ENCODE results near the gene PSEN2.
"Not testable (repeated sequence)": the region's sequence is repeated elsewhere in the genome, so short reads cannot be mapped to it uniquely, and the experiment has no call there.

PSEN2 gene

DNA sequence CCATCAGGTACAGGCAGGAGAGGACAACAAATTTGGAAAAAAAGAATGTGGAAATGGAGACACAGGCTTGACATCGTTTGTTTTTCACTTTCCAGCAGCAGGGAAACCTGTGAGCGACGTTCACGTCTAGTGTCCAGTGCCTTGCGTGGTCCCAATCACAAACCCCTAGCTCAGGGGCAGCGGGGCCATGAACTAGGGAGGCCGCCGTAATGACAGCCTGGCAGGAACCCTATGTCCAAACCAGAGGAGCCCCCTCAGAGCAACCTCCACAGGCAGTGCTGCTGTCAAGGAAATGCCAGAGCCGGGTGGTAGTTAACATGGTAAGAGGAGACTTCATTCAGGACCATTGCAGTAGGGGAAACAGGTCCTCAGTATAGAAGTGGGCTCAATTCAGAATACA, 37.8 kb upstream of the PSEN2 start:
- Histone ChIP-seq H3K4me1 (ENCODE audit: insufficient read depth, low read length) (no peaks in the 10 kb centered on the region; the same call in 1 of the 2 replicates), H3K27ac (ENCODE audit: low read length) (no peak overlapping the region), H3K27me3 (ENCODE audit: insufficient read depth, low read length) (no peaks in the 10 kb centered on the region), H3K9ac (ENCODE audit: low read depth, low read length) (no peak overlapping the region), H3K36me3 (ENCODE audit: insufficient read depth, low read depth, low read length) (no peaks in the 10 kb centered on the region), H3K4me3 (ENCODE audit: low read length) (no peak overlapping the region), H3K9me3 (ENCODE audit: insufficient read depth, low read depth, low read length) (no peaks in the 10 kb centered on the region)

DNA sequence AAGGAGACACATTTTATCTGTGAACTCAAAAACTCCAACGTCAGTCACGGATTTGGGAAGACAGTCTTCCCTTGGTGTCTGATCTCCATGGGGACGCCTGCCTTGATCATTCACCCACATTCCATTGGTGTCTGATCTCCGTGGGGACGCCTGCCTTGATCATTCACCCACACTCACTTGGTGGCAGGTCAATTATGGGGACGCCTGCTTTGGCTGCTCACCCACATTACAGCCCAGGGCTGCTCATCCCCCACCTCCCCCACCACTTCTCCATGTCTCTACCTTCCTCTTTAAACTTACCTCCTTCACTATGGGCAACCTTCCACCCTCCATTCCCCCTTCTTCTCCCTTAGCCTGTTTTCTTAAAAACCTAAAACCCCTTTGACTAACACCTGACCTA, 36.2 kb upstream of the PSEN2 start:
- not testable (repeated sequence) for H3K36me3 ChIP-seq (ENCODE audit: insufficient read depth, low read depth, low read length); H3K27me3 ChIP-seq (ENCODE audit: insufficient read depth, low read length); H3K27ac ChIP-seq (ENCODE audit: low read length); H3K9me3 ChIP-seq (ENCODE audit: insufficient read depth, low read depth, low read length); H3K4me3 ChIP-seq (ENCODE audit: low read length); H3K4me1 ChIP-seq (ENCODE audit: insufficient read depth, low read length); H3K9ac ChIP-seq (ENCODE audit: low read depth, low read length)

DNA sequence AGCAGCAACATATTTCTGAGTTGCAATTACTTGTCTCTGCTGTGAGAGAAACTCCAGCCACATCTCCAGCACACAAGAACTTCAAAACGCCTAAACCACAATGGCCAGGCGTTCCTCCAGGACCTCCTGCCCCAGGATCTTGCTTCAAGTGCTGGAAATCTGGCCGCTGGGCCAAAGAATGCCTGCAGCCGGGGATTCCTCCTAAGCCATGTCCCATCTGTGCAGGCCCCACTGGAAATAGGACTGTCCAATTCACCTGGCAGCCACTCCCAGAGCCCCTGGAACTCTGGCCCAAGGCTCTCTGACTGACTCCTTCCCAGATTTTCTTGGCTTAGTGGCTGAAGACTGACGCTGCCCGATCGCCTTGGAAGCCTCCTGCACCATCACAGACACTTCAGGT, 35.0 kb upstream of the PSEN2 start:
- H3K27me3 ChIP-seq (ENCODE audit: insufficient read depth, low read length); H3K9me3 ChIP-seq (ENCODE audit: insufficient read depth, low read depth, low read length); H3K36me3 ChIP-seq (ENCODE audit: insufficient read depth, low read depth, low read length); H3K27ac ChIP-seq (ENCODE audit: low read length); H3K4me1 ChIP-seq (ENCODE audit: insufficient read depth, low read length); H3K4me3 ChIP-seq (ENCODE audit: low read length); H3K9ac ChIP-seq (ENCODE audit: low read depth, low read length): not testable (repeated sequence)

DNA sequence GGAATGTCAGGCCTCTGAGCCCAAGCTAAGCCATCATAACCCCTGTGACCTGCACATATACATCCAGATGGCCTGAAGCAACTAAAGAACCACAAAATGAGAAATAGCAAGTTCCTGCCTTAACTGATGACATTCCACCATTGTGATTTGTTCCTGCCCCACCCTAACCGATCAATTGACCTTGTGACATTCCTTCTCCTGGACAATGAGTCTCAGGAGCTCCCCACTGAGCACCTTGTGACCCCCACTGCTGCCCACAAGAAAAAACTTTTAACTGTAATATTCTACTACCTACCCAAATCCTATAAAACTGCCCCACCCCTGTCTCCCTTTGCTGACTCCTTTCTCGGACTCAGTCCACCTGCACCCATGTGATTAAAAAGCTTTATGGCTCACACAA, 32.5 kb upstream of the PSEN2 start:
- H3K9me3 ChIP-seq (ENCODE audit: insufficient read depth, low read depth, low read length); H3K9ac ChIP-seq (ENCODE audit: low read depth, low read length); H3K4me3 ChIP-seq (ENCODE audit: low read length); H3K27me3 ChIP-seq (ENCODE audit: insufficient read depth, low read length); H3K4me1 ChIP-seq (ENCODE audit: insufficient read depth, low read length); H3K36me3 ChIP-seq (ENCODE audit: insufficient read depth, low read depth, low read length); H3K27ac ChIP-seq (ENCODE audit: low read length): not testable (repeated sequence)

DNA sequence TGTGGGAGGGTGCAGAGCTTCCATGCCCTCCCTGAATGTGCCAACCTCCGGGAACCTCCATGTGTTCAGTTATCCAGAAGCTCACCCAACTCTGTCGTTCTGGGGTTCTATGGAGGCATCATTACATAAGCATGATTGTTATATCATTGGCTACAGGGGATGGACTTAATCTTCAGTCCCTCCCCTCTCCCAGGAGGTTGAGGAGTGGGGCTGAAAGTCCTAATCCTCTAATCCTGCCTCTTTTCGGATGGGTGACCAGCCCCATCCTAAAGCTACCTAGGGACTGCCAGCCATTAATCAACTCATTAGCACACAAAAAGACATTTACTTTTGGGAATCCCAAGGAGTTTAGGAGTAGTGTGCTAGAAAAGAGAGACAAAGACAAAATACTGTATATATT, 32.0 kb upstream of the PSEN2 start:
- Histone ChIP-seq H3K27me3 (ENCODE audit: insufficient read depth, low read length) (no peaks in the 10 kb centered on the region), H3K4me3 (ENCODE audit: low read length) (no peak overlapping the region), H3K27ac (ENCODE audit: low read length) (no peak overlapping the region), H3K9me3 (ENCODE audit: insufficient read depth, low read depth, low read length) (no peaks in the 10 kb centered on the region), H3K9ac (ENCODE audit: low read depth, low read length) (no peak overlapping the region), H3K4me1 (ENCODE audit: insufficient read depth, low read length) (0 out of 2 replicates have a peak, but pooled peaks cover 3% of the 10 kb centered on the region), H3K36me3 (ENCODE audit: insufficient read depth, low read depth, low read length) (no peaks in the 10 kb centered on the region)

DNA sequence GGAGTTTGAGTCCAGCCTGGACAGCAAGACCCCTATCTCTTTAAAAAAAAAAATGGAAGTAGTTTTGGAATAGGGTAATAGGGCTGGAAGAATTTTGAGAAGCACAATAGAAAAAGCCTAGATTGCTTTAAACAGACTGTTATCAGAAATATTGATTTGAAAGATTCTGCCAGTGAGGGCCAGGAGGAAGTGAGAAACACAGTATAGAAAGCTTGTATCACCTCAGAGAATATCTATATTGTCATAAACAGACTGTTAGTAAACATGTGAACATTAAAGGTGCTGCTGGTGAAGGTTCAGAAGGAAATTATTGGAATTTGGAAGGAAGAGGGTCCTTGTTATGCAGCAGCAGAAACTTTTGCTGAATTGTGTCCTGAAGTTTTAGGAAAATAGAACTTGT, 24.8 kb upstream of the PSEN2 start:
- no peak overlapping the region for H3K9ac ChIP-seq (ENCODE audit: low read depth, low read length)
- no peak overlapping the region for H3K4me3 ChIP-seq (ENCODE audit: low read length)
- no peak overlapping the region for H3K27ac ChIP-seq (ENCODE audit: low read length)
- H3K4me1 ChIP-seq (ENCODE audit: insufficient read depth, low read length) = peaks cover 8% of the 10 kb centered on the region
- no peaks in the 10 kb centered on the region for H3K27me3 ChIP-seq (ENCODE audit: insufficient read depth, low read length)
- no peaks in the 10 kb centered on the region for H3K36me3 ChIP-seq (ENCODE audit: insufficient read depth, low read depth, low read length)
- no peaks in the 10 kb centered on the region for H3K9me3 ChIP-seq (ENCODE audit: insufficient read depth, low read depth, low read length)

DNA sequence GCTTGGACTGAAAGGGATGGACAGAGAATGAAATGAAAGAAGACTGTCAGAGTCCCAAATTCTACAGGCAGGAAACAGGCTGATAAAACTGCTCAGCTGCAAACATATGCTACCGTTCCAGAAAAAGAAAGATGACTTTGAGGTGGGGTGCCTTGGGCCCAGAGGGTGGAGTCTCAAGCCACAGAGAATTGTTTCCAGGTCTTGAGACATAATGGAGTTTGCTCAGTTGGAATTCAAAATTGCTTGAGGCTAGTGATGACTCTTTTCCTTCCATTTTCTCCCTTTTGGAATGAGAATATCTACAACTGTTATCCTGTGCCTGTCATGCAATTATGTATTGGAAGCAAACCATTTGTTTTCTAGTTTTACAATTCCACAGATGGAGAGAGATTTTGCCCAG, 23.6 kb upstream of the PSEN2 start:
- H3K9ac ChIP-seq (ENCODE audit: low read depth, low read length) = no peak overlapping the region
- no peaks in the 10 kb centered on the region for H3K27me3 ChIP-seq (ENCODE audit: insufficient read depth, low read length)
- H3K36me3 ChIP-seq (ENCODE audit: insufficient read depth, low read depth, low read length) = no peaks in the 10 kb centered on the region
- no peaks in the 10 kb centered on the region for H3K9me3 ChIP-seq (ENCODE audit: insufficient read depth, low read depth, low read length)
- H3K4me3 ChIP-seq (ENCODE audit: low read length) = no peak overlapping the region
- H3K4me1 ChIP-seq (ENCODE audit: insufficient read depth, low read length) = peaks cover 11% of the 10 kb centered on the region
- H3K27ac ChIP-seq (ENCODE audit: low read length) = no peak overlapping the region

DNA sequence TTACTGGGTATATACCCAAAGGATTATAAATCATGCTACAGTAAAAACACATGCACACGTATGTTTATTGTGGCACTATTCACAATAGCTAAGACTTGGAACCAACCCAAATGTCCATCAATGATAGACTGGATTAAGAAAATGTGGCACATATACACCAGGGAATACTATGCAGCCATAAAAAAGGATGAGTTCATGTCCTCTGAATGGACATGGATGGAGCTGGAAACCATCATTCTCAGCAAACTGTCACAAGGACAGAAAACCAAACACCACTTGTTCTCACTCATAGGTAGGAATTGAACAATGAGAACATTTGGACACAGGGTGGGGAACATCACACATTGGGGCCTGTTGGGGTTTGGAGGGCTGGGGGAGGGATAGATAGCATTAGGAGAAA, 15.9 kb upstream of the PSEN2 start:
- H3K4me3 ChIP-seq (ENCODE audit: low read length); H3K27ac ChIP-seq (ENCODE audit: low read length); H3K9me3 ChIP-seq (ENCODE audit: insufficient read depth, low read depth, low read length); H3K36me3 ChIP-seq (ENCODE audit: insufficient read depth, low read depth, low read length); H3K27me3 ChIP-seq (ENCODE audit: insufficient read depth, low read length); H3K4me1 ChIP-seq (ENCODE audit: insufficient read depth, low read length); H3K9ac ChIP-seq (ENCODE audit: low read depth, low read length): not testable (repeated sequence)

DNA sequence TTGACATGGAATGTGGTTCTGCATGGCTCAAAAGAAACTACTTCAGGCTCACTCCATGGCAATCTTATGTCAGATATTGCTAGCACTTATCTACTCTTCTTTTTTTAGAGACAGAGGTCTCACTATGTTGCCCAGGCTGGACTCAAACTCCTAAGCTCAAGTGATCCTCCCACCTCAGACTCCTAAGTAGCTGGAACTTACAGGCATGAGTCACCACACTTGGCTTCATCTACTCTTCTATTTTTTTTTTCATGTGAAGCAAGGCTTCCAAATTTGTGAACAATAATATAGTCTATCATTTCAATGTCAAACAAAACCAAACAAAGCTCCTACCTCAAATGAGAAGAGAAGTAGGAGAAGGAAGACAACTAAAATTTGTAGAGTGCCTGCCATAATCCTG, 7.5 kb upstream of the PSEN2 start:
- Histone ChIP-seq H3K4me3 (ENCODE audit: low read length) (no peak overlapping the region), H3K27ac (ENCODE audit: low read length) (no peak overlapping the region), H3K4me1 (ENCODE audit: insufficient read depth, low read length) (peaks cover 13% of the 10 kb centered on the region), H3K9me3 (ENCODE audit: insufficient read depth, low read depth, low read length) (no peaks in the 10 kb centered on the region), H3K36me3 (ENCODE audit: insufficient read depth, low read depth, low read length) (no peaks in the 10 kb centered on the region), H3K9ac (ENCODE audit: low read depth, low read length) (no peak overlapping the region), H3K27me3 (ENCODE audit: insufficient read depth, low read length) (no peaks in the 10 kb centered on the region)

DNA sequence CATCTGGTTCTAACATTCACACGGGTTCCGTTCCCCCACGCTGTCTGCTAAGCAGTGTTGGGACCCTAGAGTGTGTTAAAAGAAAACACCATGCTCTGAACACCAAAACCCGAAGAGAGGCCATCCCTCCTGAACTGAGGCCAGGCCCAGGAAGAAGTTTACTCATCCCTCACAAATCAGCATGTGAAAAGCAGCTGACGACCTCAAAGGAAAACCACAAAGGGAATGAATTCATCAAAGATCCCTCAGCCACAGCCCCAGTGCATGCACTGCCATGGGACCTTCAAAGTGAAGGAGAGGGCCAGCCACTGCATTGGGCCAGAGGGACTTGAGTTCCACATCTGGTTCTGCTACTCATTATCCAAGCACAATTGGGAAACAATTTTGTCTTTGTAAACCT, 7.0 kb upstream of the PSEN2 start:
- no peak overlapping the region for H3K9ac ChIP-seq (ENCODE audit: low read depth, low read length)
- no peak overlapping the region for H3K4me3 ChIP-seq (ENCODE audit: low read length)
- H3K9me3 ChIP-seq (ENCODE audit: insufficient read depth, low read depth, low read length) = no peaks in the 10 kb centered on the region
- no peaks in the 10 kb centered on the region for H3K36me3 ChIP-seq (ENCODE audit: insufficient read depth, low read depth, low read length)
- no peaks in the 10 kb centered on the region for H3K27me3 ChIP-seq (ENCODE audit: insufficient read depth, low read length)
- peaks cover 13% of the 10 kb centered on the region for H3K4me1 ChIP-seq (ENCODE audit: insufficient read depth, low read length)
- H3K27ac ChIP-seq (ENCODE audit: low read length) = no peak overlapping the region

DNA sequence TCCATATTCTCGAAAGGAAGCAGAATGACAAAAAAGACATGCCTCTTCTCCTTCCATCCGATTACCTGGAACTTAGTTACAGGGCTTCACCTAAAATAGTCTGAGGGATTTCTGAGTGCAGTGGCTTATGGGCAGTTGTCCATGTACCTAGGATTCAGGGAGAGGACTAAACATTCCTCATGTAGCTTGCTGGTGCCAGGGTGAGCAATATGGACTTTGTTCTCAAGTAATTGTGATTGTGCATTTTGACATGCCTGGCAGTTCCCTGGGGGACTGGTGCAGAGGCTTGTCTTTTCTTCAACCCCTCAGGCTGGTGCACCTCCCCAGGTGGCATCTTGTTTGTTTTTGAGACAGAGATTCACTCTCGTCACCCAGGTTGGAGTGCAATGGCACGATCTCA, 6.1 kb upstream of the PSEN2 start:
- no peak overlapping the region for H3K9ac ChIP-seq (ENCODE audit: low read depth, low read length)
- peaks cover 13% of the 10 kb centered on the region for H3K4me1 ChIP-seq (ENCODE audit: insufficient read depth, low read length)
- H3K36me3 ChIP-seq (ENCODE audit: insufficient read depth, low read depth, low read length) = no peaks in the 10 kb centered on the region
- no peak overlapping the region for H3K27ac ChIP-seq (ENCODE audit: low read length)
- H3K27me3 ChIP-seq (ENCODE audit: insufficient read depth, low read length) = no peaks in the 10 kb centered on the region
- no peaks in the 10 kb centered on the region for H3K9me3 ChIP-seq (ENCODE audit: insufficient read depth, low read depth, low read length)
- H3K4me3 ChIP-seq (ENCODE audit: low read length) = no peak overlapping the region

DNA sequence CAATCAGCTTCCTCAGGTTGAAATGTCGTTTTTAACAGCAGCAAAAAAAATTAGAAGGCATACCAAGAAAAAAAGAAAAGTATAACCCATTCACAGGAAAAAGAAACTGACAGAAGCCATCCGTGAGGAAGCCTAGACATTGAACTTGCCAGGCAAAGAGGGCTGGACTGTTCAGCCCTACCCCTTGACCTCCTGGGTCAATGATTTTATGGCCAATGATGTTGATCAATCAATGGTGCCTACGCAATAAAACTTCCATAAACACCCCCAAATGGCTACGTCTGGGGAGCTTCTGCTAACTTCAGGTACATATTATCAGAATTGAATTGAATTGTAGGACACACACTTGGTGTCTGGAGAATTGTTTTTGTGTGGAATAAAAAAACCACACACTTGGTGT, 4.8 kb upstream of the PSEN2 start:
- Histone ChIP-seq H3K4me3 (ENCODE audit: low read length) (no peak overlapping the region), H3K27me3 (ENCODE audit: insufficient read depth, low read length) (no peaks in the 10 kb centered on the region), H3K36me3 (ENCODE audit: insufficient read depth, low read depth, low read length) (no peaks in the 10 kb centered on the region), H3K9me3 (ENCODE audit: insufficient read depth, low read depth, low read length) (no peaks in the 10 kb centered on the region), H3K9ac (ENCODE audit: low read depth, low read length) (no peak overlapping the region), H3K27ac (ENCODE audit: low read length) (no peak overlapping the region), H3K4me1 (ENCODE audit: insufficient read depth, low read length) (peaks cover 13% of the 10 kb centered on the region)

DNA sequence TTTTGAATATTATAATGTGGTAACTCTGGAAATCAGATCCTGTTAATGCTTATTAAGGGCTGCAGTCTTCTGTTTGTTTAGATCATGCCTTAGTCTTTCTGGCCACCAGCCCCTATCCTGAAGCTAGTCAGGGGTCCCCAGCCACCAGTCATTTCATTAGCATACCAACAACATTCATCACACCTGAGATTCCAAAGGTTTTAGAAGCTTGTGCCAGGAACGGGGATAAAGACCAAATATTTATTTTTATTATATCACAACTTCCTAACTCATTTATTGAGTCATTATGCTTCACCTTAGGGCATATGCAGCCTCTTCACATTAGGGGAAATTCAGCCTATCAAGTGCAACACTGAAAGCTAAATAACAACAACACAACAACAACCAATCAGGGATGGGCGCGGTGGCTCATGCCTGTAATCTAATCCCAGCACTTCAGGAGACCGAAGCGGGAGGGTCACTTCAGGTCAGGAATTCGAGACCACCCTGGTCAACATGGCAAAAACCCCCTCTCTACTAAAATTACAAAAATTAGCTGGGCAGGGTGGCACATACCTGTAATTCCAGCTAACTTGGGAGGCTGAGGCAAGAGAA, 2.9 kb upstream of the PSEN2 start:
- Histone ChIP-seq H3K9me3 (ENCODE audit: insufficient read depth, low read depth, low read length) (no peaks in the 10 kb centered on the region), H3K4me1 (ENCODE audit: insufficient read depth, low read length) (peaks cover 21% of the 10 kb centered on the region), H3K4me3 (ENCODE audit: low read length) (no peak overlapping the region), H3K9ac (ENCODE audit: low read depth, low read length) (no peak overlapping the region), H3K36me3 (ENCODE audit: insufficient read depth, low read depth, low read length) (no peaks in the 10 kb centered on the region), H3K27me3 (ENCODE audit: insufficient read depth, low read length) (peaks cover 14% of the 10 kb centered on the region), H3K27ac (ENCODE audit: low read length) (no peak overlapping the region)

All from iPS-20b (cell line).